IMR-90 (cell line): ENCODE data around the gene ZNF735. TPM values are rescaled to one million over a fixed set of nuclear protein-coding genes. Genes with fewer than 3 reads are reported as not detected.

Experiments used
- ATAC-seq: fragments of 200-7000 bp; cut with Tn5 transposase; 2 replicates; pipeline ENCODE4 v1.9.1; 2020; ENCODE audit warnings: low read depth, mild to moderate bottlenecking, moderate library complexity
- BruUV-seq: library from RNA; stranded (reverse); fragments of 400-500 nt; replicated peaks from 2 replicates; lab custom pipeline; 2021; lab: Mats Ljungman, UMichigan
- CTCF ChIA-PET: fragments of 300-600 bp; formaldehyde crosslinking; extraction: SDS; loops from one replicate; lab custom pipeline; 2021; ENCODE audit warnings: antibody characterized with exemption; lab: Yijun Ruan, JAX
- POLR2A ChIA-PET: fragments of 300-600 bp; sonication (Branson Sonifier 250); formaldehyde crosslinking; loops from one replicate; lab custom pipeline; 2022; ENCODE audit warnings: antibody characterized with exemption; ENCODE audit not compliant: unreplicated experiment; lab: Charles Lee
- DNase-seq: peaks from one replicate; pipeline ENCODE4 v3.0.0; 2013
- H2AFZ ChIP-seq: replicated peaks from 2 replicates; pipeline ENCODE3; 2013; ENCODE audit warnings: low read length, mild to moderate bottlenecking; ENCODE audit not compliant: poor library complexity
- H2AK5ac ChIP-seq: 2 replicates; pipeline ENCODE4 v1.6.1; 2013; ENCODE audit warnings: low read depth, low read length, inconsistent platforms
- H2AK9ac ChIP-seq: replicated peaks from 2 replicates; pipeline ENCODE3; 2013; ENCODE audit warnings: mild to moderate bottlenecking, low read depth, low read length, moderate library complexity; ENCODE audit not compliant: poor library complexity
- H2BK120ac ChIP-seq: 2 replicates; pipeline ENCODE4 v1.6.1; 2013; ENCODE audit warnings: low read depth, low read length, inconsistent platforms
- H2BK15ac ChIP-seq: 3 replicates; pipeline ENCODE4 v1.6.1; 2013; ENCODE audit warnings: low read depth, low read length, inconsistent platforms
- H2BK20ac ChIP-seq: 2 replicates; pipeline ENCODE4 v1.6.1; 2013; ENCODE audit warnings: low read depth, mild to moderate bottlenecking, inconsistent platforms, low read length, moderate library complexity
- H2BK5ac ChIP-seq: 2 replicates; pipeline ENCODE4 v1.6.1; 2013; ENCODE audit warnings: mild to moderate bottlenecking, low read depth, low read length, inconsistent platforms; ENCODE audit not compliant: poor library complexity, severe bottlenecking
- H3K14ac ChIP-seq: replicated peaks from 2 replicates; pipeline ENCODE4 v1.6.1; 2013; ENCODE audit warnings: low read depth, low read length, inconsistent platforms
- H3K18ac ChIP-seq: 2 replicates; pipeline ENCODE4 v1.6.1; 2013; ENCODE audit warnings: low read depth, low read length, control low read depth
- H3K23ac ChIP-seq: 2 replicates; pipeline ENCODE4 v1.6.1; 2013; ENCODE audit warnings: low read depth, low read length, inconsistent platforms
- H3K27ac ChIP-seq: 2 replicates; pipeline ENCODE4 v1.5.1; 2013; ENCODE audit warnings: mild to moderate bottlenecking, control low read depth, low read length; ENCODE audit not compliant: insufficient read depth
- H3K27me3 ChIP-seq: 2 replicates; pipeline ENCODE4 v1.6.1; 2013; ENCODE audit warnings: low read length; ENCODE audit not compliant: control insufficient read depth, insufficient read depth
- H3K36me3 ChIP-seq: 2 replicates; pipeline ENCODE4 v1.6.1; 2013; ENCODE audit warnings: low read length, mixed read lengths; ENCODE audit not compliant: control insufficient read depth, insufficient read depth
- H3K4ac ChIP-seq: 2 replicates; pipeline ENCODE4 v1.6.1; 2013; ENCODE audit warnings: low read depth, low read length, inconsistent platforms
- H3K4me1 ChIP-seq: 2 replicates; pipeline ENCODE4 v1.6.1; 2013; ENCODE audit warnings: low read length, mixed read lengths; ENCODE audit not compliant: control insufficient read depth, insufficient read depth
- H3K4me2 ChIP-seq: 2 replicates; pipeline ENCODE4 v1.6.1; 2013; ENCODE audit warnings: low read depth, mild to moderate bottlenecking, control low read depth, low read length, moderate library complexity
- H3K4me3 ChIP-seq: 2 replicates; pipeline ENCODE4 v1.5.1; 2013; ENCODE audit warnings: low read depth, mild to moderate bottlenecking, control low read depth, low read length, moderate library complexity; ENCODE audit not compliant: insufficient read depth
- H3K56ac ChIP-seq: 2 replicates; pipeline ENCODE4 v1.6.1; 2013; ENCODE audit warnings: low read length, inconsistent platforms; ENCODE audit not compliant: insufficient read depth; ENCODE audit errors: extremely low read depth
- H3K79me1 ChIP-seq, 2 experiments: 2 replicates each; pipeline ENCODE4 v1.6.1; 2013; ENCODE audit warnings: low read length in 2 of 2, inconsistent platforms in 1 of 2, low read depth in 1 of 2
- H3K9ac ChIP-seq: 2 replicates; pipeline ENCODE4 v1.6.1; 2013; ENCODE audit warnings: low read depth, low read length, control low read depth
- H3K9me1 ChIP-seq: 2 replicates; pipeline ENCODE4 v1.6.1; 2013; ENCODE audit warnings: low read length, inconsistent platforms; ENCODE audit not compliant: insufficient read depth
- H3K9me3 ChIP-seq: 2 replicates; pipeline ENCODE4 v1.6.1; 2013; ENCODE audit warnings: low read length; ENCODE audit not compliant: control insufficient read depth, insufficient read depth
- H4K20me1 ChIP-seq: 2 replicates; pipeline ENCODE4 v1.6.1; 2013; ENCODE audit warnings: low read length, inconsistent platforms; ENCODE audit not compliant: insufficient read depth
- H4K5ac ChIP-seq: 2 replicates; pipeline ENCODE4 v1.6.1; 2013; ENCODE audit warnings: mild to moderate bottlenecking, low read depth, low read length, control low read depth
- H4K8ac ChIP-seq, 2 experiments: 2 replicates each; pipeline ENCODE4 v1.6.1; 2013; ENCODE audit warnings: low read depth in 2 of 2, low read length in 2 of 2, control low read depth in 1 of 2, inconsistent platforms in 1 of 2
- H4K91ac ChIP-seq: 2 replicates; pipeline ENCODE4 v1.6.1; 2013; ENCODE audit warnings: low read depth, low read length, inconsistent platforms; ENCODE audit not compliant: insufficient read depth
- CEBPB ChIP-seq: IDR thresholded peaks from 2 replicates; pipeline ENCODE4 v1.6.1; 2012; ENCODE audit warnings: low read depth, low read length, improper control_type of control experiment
- WGBS, 2 experiments: methylation state at CpG; one replicate each; pipeline versions ENCODE4 v1.1.5 to v1.1.7; 2013; ENCODE audit warnings: missing lambda C conversion rate in 2 of 2; ENCODE audit not compliant: insufficient read length in 1 of 2; ENCODE audit errors: extremely low coverage in 2 of 2; 5-methylcytosine and 5-hydroxymethylcytosine counted together
- dilution Hi-C: fragments of 300-500 bp; cut with HindIII; formaldehyde crosslinking; loops from one replicate; pipeline ENCODE4 v1.14.3; 2018; ENCODE audit warnings: low sequenced_read_pairs; ENCODE audit not compliant: unreplicated experiment
- in situ Hi-C: fragments of 300-500 bp; cut with MboI; formaldehyde crosslinking; loops from 3 replicates; pipeline ENCODE4 v1.14.3; 2019; ENCODE audit warnings: low sequenced_read_pairs, inconsistent platforms, mixed read lengths
- intact Hi-C: fragments of 100-400 bp; cut with micrococcal nuclease; formaldehyde crosslinking; loops from 2 replicates; pipeline ENCODE4 v1.10.0; 2022
- polyA plus RNA-seq, 3 experiments: library from polyadenylated mRNA; depleted of rRNA; stranded (reverse); fragments of >200 nt; gene quantifications; 2 replicates each; pipeline ENCODE4 v1.2.3, GENCODE V29; 2012; ENCODE audit warnings: low replicate concordance in 1 of 3
- total RNA-seq: library from RNA; depleted of rRNA; stranded (reverse); fragments of >200 nt; gene quantifications from 2 replicates; pipeline ENCODE4 v1.2.3, GENCODE V29; 2012

The ZNF735 gene
- total and polyA plus RNA-seq, 2 of the 4 experiments (the other 2 are of a cell fraction): not detected

DNA sequence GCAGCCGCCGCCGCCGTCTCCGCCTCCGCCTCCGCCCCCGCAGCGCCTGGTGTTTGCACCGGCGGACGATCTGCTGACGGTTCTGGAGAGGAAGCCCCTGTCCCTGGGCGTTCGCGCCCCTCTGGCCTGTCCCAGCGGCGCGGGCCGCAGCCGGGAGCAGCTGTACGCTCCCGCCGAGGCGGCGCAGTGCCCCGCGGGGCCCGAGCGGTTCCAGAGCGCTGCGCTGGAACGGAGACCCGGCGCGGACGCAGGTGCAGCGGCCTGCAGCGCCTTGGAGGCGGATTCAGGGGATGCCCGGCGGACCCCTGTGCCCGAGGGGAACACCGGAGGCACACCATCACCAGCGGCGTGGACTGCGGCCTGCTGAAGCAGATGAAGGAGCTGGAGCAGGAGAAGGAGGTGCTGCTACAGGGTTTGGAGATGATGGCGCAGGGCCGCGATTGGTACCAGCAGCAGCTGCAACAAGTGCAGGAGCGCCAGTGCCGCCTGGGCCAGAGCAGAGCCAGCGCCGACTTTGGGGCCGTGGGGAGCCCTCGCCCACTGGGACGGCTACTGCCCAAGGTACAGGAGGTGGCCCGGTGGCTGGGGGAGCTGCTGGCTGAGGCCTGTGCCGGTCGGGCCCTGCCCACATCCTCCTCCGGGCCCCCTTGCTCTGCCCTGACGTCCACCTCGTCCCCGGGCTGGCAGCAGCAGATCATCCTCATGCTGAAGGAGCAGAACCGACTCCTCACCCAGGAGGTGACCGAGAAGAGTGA lies 24.8 kb upstream of the ZNF735 start:
- H3K27me3 ChIP-seq: no peaks in the 10 kb centered on the region
- H2BK20ac ChIP-seq: no peak overlapping the region
- in situ Hi-C loops (no loop called here), dilution Hi-C loops (no loop called here), intact Hi-C loops (no loop called here)
- H2AFZ ChIP-seq: no peak overlapping the region
- H3K27ac ChIP-seq: no peak overlapping the region
- no peak overlapping the region for H2BK5ac ChIP-seq
- ChIA-PET CTCF (interaction anchor here (0.6 kb wide), 1 partner anchor 1114 kb away, joined by 3 read pairs; no protein-coding TSS in a partner anchor), POLR2A (no interaction called here)
- no peaks in the 10 kb centered on the region for H3K9me1 ChIP-seq
- H3K18ac ChIP-seq: no peak overlapping the region
- no TSS peak for BruUV-seq
- H3K4me3 ChIP-seq: no peak overlapping the region
- H3K4me1 ChIP-seq: no peaks in the 10 kb centered on the region
- H2AK5ac ChIP-seq: no peak overlapping the region
- no peaks in the 10 kb centered on the region for H4K20me1 ChIP-seq
- H3K36me3 ChIP-seq: no peaks in the 10 kb centered on the region
- H3K4ac ChIP-seq: no peak overlapping the region
- H4K5ac ChIP-seq: no peak overlapping the region
- TF ChIP-seq CEBPB: no peak
- H3K23ac ChIP-seq: no peak overlapping the region
- H2BK120ac ChIP-seq: no peak overlapping the region
- no peak for ATAC-seq
- H2AK9ac ChIP-seq: no peak overlapping the region
- no peak overlapping the region for H2BK15ac ChIP-seq
- no peak overlapping the region for H4K91ac ChIP-seq
- H3K9ac ChIP-seq: no peak overlapping the region
- no peak for DNase-seq
- H3K9me3 ChIP-seq: peaks cover 18% of the 10 kb centered on the region; the same call in 1 of the 2 replicates
- no peaks in the 10 kb centered on the region for H3K79me1 ChIP-seq
- WGBS, 2 experiments: 30% methylated on average over 18 of the region's 66 CpGs; no CpG with 5 or more reads in 1 of the 2 experiments
- no peak overlapping the region for H4K8ac ChIP-seq
- H3K56ac ChIP-seq: no peak overlapping the region
- H3K14ac ChIP-seq: no peak overlapping the region
- H3K4me2 ChIP-seq: no peak overlapping the region
